ENCODE measurements around the gene TRPV3.
A peak's percentile ranks its signal among the peaks of the same experiment; 100 is the strongest.

Gene TRPV3

GRCh38 chr17:3503285-3503684 lies 54.3 kb downstream of the TRPV3 start:
- DNase-seq (ENCODE audit: insufficient read length, low spot score) (no peak), FAIRE-seq (no peak)
- no peak for TF ChIP-seq POLR2AphosphoS5 (IDR thresholded peaks at IDR 0.05; ENCODE audit: low read depth, low read length)
- TF ChIP-seq PAX5 (IDR thresholded peaks at IDR 0.05; ENCODE audit: insufficient read depth, low read length, severe bottlenecking): no peak
- no peak for TF ChIP-seq POLR2A (IDR thresholded peaks at IDR 0.05; ENCODE audit: low read depth, low read length)
- no peak for TF ChIP-seq POU2F2 (IDR thresholded peaks at IDR 0.05; ENCODE audit: low read depth, low read length)
- no peak for TF ChIP-seq SPI1 (IDR thresholded peaks at IDR 0.05; ENCODE audit: low read depth, low read length)
- TF ChIP-seq TAF1 (IDR thresholded peaks at IDR 0.05; ENCODE audit: low read depth, low read length): no peak

GRCh38 chr17:3502466-3502865 lies 55.1 kb downstream of the TRPV3 start:
- FAIRE-seq: no peak
- no peak for DNase-seq (ENCODE audit: insufficient read length, low spot score)
- TF ChIP-seq POLR2AphosphoS5 (IDR thresholded peaks at IDR 0.05; ENCODE audit: low read depth, low read length): no peak
- TF ChIP-seq TAF1 (IDR thresholded peaks at IDR 0.05; ENCODE audit: low read depth, low read length): no peak
- no peak for TF ChIP-seq SPI1 (IDR thresholded peaks at IDR 0.05; ENCODE audit: low read depth, low read length)
- no peak for TF ChIP-seq POU2F2 (IDR thresholded peaks at IDR 0.05; ENCODE audit: low read depth, low read length)
- no peak for TF ChIP-seq POLR2A (IDR thresholded peaks at IDR 0.05; ENCODE audit: low read depth, low read length)
- no peak for TF ChIP-seq PAX5 (IDR thresholded peaks at IDR 0.05; ENCODE audit: insufficient read depth, low read length, severe bottlenecking)

- no peak for TF ChIP-seq SPI1 (IDR thresholded peaks at IDR 0.05; ENCODE audit: low read depth, low read length)
- no peak for TF ChIP-seq POU2F2 (IDR thresholded peaks at IDR 0.05; ENCODE audit: low read depth, low read length)
- TF ChIP-seq POLR2A (IDR thresholded peaks at IDR 0.05; ENCODE audit: low read depth, low read length): no peak
- no peak for TF ChIP-seq TAF1 (IDR thresholded peaks at IDR 0.05; ENCODE audit: low read depth, low read length)
- FAIRE-seq (peak; percentile 35), DNase-seq (ENCODE audit: insufficient read length, low spot score) (no peak)
These were observed 56.3 kb downstream of the TRPV3 start for GRCh38 chr17:3501344-3501743.

GRCh38 chr17:3497101-3497500 lies 60.5 kb downstream of the TRPV3 start:
- DNase-seq (ENCODE audit: insufficient read length, low spot score): no peak
- no peak for FAIRE-seq
- TF ChIP-seq SPI1 (IDR thresholded peaks at IDR 0.05; ENCODE audit: low read depth, low read length) (no peak), POLR2A (IDR thresholded peaks at IDR 0.05; ENCODE audit: low read depth, low read length) (no peak), POLR2AphosphoS5 (IDR thresholded peaks at IDR 0.05; ENCODE audit: low read depth, low read length) (no peak), TAF1 (IDR thresholded peaks at IDR 0.05; ENCODE audit: low read depth, low read length) (no peak), PAX5 (IDR thresholded peaks at IDR 0.05; ENCODE audit: insufficient read depth, low read length, severe bottlenecking) (no peak), POU2F2 (IDR thresholded peaks at IDR 0.05; ENCODE audit: low read depth, low read length) (no peak)

GRCh38 chr17:3485481-3486068 lies 72.0 kb downstream of the TRPV3 start:
- TF ChIP-seq POU2F2 (IDR thresholded peaks at IDR 0.05; ENCODE audit: low read depth, low read length): no peak
- no peak for TF ChIP-seq POLR2A (IDR thresholded peaks at IDR 0.05; ENCODE audit: low read depth, low read length)
- no peak for TF ChIP-seq PAX5 (IDR thresholded peaks at IDR 0.05; ENCODE audit: insufficient read depth, low read length, severe bottlenecking)
- TF ChIP-seq SPI1 (IDR thresholded peaks at IDR 0.05; ENCODE audit: low read depth, low read length): no peak
- TF ChIP-seq TAF1 (IDR thresholded peaks at IDR 0.05; ENCODE audit: low read depth, low read length): no peak
- no peak for TF ChIP-seq POLR2AphosphoS5 (IDR thresholded peaks at IDR 0.05; ENCODE audit: low read depth, low read length)
- FAIRE-seq (no peak), DNase-seq (ENCODE audit: insufficient read length, low spot score) (no peak)

GRCh38 chr17:3482852-3483251 lies 74.8 kb downstream of the TRPV3 start:
- FAIRE-seq: no peak
- DNase-seq (ENCODE audit: insufficient read length, low spot score): no peak
- no peak for TF ChIP-seq TAF1 (IDR thresholded peaks at IDR 0.05; ENCODE audit: low read depth, low read length)
- no peak for TF ChIP-seq POU2F2 (IDR thresholded peaks at IDR 0.05; ENCODE audit: low read depth, low read length)
- no peak for TF ChIP-seq POLR2AphosphoS5 (IDR thresholded peaks at IDR 0.05; ENCODE audit: low read depth, low read length)
- TF ChIP-seq SPI1 (IDR thresholded peaks at IDR 0.05; ENCODE audit: low read depth, low read length): no peak
- TF ChIP-seq PAX5 (IDR thresholded peaks at IDR 0.05; ENCODE audit: insufficient read depth, low read length, severe bottlenecking): no peak
- no peak for TF ChIP-seq POLR2A (IDR thresholded peaks at IDR 0.05; ENCODE audit: low read depth, low read length)

- TF ChIP-seq POU2F2 (IDR thresholded peaks at IDR 0.05; ENCODE audit: low read depth, low read length): no peak
- no peak for TF ChIP-seq TAF1 (IDR thresholded peaks at IDR 0.05; ENCODE audit: low read depth, low read length)
- no peak for TF ChIP-seq PAX5 (IDR thresholded peaks at IDR 0.05; ENCODE audit: insufficient read depth, low read length, severe bottlenecking)
- TF ChIP-seq POLR2A (IDR thresholded peaks at IDR 0.05; ENCODE audit: low read depth, low read length): no peak
- FAIRE-seq (no peak), DNase-seq (ENCODE audit: insufficient read length, low spot score) (no peak)
These were observed 77.6 kb downstream of the TRPV3 start for GRCh38 chr17:3479988-3480387.

- TF ChIP-seq POLR2A (IDR thresholded peaks at IDR 0.05; ENCODE audit: low read depth, low read length) (no peak), PAX5 (IDR thresholded peaks at IDR 0.05; ENCODE audit: insufficient read depth, low read length, severe bottlenecking) (no peak), POU2F2 (IDR thresholded peaks at IDR 0.05; ENCODE audit: low read depth, low read length) (no peak), POLR2AphosphoS5 (IDR thresholded peaks at IDR 0.05; ENCODE audit: low read depth, low read length) (no peak), TAF1 (IDR thresholded peaks at IDR 0.05; ENCODE audit: low read depth, low read length) (no peak), SPI1 (IDR thresholded peaks at IDR 0.05; ENCODE audit: low read depth, low read length) (no peak)
- FAIRE-seq: peak; percentile 23
- DNase-seq (ENCODE audit: insufficient read length, low spot score): no peak
These were observed 81.6 kb downstream of the TRPV3 start, which contains the start of gene ASPA for GRCh38 chr17:3475812-3476610. ASPA (plus strand) TSS chr17:3475997; CDS start chr17:3476160, 163 bp downstream.

GRCh38 chr17:3475251-3475685 lies 82.3 kb downstream of the TRPV3 start:
- no peak for FAIRE-seq
- TF ChIP-seq POU2F2 (IDR thresholded peaks at IDR 0.05; ENCODE audit: low read depth, low read length) (no peak), POLR2A (IDR thresholded peaks at IDR 0.05; ENCODE audit: low read depth, low read length) (no peak)
- DNase-seq (ENCODE audit: insufficient read length, low spot score): no peak
